Left forelimb (tissue), 1 donor: Measurements from ENCODE around the gene SFPQ.
"Not testable (repeated sequence)": the region's sequence is repeated elsewhere in the genome, so short reads cannot be mapped to it uniquely, and the experiment has no call there.

Experiments
- DNase-seq: peaks from one replicate; pipeline ENCODE4 v3.0.0-alpha.2; 2018; ENCODE audit warnings: low spot score

The SFPQ gene

DNA sequence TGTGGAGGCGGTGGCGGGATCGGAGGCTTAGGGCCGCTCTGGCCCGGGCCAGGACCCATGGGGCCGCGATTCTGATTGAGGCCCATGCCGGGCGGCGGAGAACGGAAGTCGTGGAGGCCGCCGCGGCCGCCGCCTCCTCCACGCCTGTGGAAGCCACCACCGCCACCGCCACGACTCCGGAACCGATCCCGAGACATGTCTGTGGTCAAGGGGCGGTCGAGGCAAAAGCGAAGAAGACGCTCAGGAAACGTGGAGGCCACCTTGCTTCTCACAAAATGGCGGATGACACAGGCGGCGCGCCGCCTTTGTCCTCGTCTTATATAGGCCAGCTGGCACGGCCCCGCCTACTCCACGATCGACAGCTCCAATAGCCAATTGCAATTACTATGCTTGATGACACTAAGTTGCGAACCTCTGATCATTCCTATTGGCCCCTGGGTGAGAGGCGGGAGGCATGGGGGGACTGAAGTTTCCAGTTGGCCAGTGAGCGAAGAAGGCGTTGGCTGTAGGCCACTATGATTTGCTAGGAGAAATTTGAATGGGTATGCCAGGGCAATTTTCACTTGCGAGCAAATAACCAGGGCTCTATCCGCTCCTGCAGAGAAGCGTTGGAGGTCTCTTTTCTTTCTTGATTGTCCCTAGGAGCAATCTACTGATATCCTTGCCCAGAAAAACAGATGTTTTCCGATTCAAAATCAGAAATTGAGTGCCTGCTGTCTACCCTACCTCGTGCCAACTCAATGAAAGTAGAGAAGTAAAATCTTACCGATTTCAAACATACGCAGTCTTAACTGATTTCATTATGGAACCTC, at the start of gene SFPQ:
TSS of gene SFPQ (minus strand) at position 293 of the 812 bp plus-strand sequence. CDS start at position 197, 96 bp downstream.
- DNase-seq = peak; percentile 98

DNA sequence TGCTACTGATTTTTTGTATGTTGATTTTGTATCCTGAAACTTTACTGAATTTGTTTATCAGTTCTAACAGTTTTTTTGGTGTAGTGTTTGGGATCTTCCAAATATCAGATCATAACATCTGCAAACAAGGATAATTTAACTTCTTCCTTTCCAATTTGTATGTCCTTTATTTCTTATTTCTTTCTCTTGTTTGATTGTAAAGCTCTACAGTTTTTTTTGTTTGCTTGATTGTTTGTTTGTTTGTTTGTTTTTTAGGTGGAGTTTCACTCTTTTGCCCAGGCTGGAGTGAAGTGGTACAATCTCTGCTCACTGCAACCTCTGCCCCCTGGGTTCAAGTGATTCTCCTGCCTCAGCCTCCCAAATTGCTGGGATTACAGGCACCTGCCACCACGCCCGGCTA, 43.8 kb upstream of the SFPQ start:
- not testable (repeated sequence) for DNase-seq

DNA sequence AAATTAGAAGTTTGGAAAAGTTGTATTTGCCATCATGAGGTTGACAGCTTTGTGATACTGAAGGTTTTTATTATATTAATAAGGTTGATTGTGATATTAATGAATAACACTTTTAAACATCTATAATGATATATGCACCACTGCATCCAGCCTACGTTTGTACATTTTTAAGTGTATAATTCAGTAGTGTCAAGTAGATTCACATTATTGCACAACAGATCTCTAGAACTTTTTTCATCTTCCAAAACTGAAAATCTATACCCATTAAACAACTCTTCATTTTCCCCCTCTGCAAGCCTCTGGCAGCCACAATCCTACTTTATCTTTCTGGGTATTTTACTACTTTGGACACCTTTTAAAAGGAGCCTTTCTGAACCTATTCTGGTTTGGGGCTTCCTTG, 38.3 kb upstream of the SFPQ start:
- no peak for DNase-seq

- no peak for DNase-seq
Observed at GRCh38 chr1:35229587-35230360, 36.8 kb upstream of the SFPQ start.

GRCh38 chr1:35226546-35226945, 33.6 kb upstream of the SFPQ start:
- DNase-seq = no peak

GRCh38 chr1:35223084-35223630, 30.2 kb upstream of the SFPQ start:
- DNase-seq = no peak

- DNase-seq = no peak
Observed at GRCh38 chr1:35222322-35223083, 29.6 kb upstream of the SFPQ start.

DNA sequence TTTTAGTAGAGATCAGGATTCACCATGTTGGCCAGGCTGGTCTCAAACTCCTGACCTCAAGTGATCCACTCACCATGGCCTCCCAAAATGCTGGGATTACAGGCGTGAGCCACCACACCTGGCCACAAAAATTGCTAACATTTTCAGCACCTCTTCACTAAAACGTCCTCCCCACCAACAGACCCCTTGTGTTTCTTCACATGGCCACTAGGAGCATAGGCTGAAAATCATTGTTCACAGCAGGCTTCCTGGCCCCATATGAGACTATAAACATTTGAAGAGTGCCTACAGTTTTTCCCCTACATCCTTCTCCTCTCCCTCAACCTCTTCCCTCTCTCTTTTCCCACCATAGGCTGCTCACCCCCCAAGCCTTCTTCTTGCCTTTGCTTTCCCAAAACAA, 28.0 kb upstream of the SFPQ start:
- no peak for DNase-seq

DNA sequence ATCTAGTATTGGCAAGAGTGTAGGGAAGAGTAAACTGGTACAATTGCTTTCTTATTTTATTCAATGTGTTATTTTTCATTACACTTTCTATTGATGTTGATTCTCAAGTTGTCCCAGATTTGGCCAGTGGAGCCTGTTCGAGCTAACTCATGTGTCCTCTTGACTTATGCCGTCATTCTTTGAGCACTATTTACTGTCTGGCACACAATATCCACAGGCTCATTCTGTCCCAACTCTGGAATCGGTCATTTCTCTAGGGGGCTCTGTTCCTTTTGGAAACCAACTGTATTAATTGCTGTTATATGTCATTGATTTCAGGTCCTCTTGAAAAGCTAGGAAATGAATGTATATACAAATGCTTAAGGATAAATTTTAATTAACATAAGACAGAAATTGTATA, 22.4 kb upstream of the SFPQ start:
- DNase-seq = no peak

- no peak for DNase-seq
Observed at GRCh38 chr1:35211120-35211414, 18.1 kb upstream of the SFPQ start.

GRCh38 chr1:35210321-35211119, 17.6 kb upstream of the SFPQ start:
- peak; percentile 64 for DNase-seq

DNA sequence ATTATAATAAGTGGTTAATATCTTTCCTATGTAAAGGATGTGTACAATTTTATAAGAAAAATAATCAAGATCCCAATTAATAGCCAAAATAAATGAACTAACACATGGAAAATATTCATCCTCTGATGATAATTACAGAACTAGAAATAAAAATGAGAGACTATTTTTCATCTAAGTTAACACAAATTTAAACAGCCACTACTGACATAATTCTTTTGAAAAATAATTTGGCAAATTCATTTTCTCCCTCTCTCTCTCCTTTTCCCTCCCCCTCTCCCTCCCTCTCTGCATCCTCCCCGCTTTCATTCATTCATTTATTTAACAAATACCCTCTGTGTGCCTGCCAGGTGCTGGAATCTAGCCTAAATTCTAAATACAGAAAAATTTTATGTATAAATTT, 10.3 kb upstream of the SFPQ start:
- no peak for DNase-seq

- peak; percentile 65 for DNase-seq
Observed at GRCh38 chr1:35202048-35202719, 9.2 kb upstream of the SFPQ start.

DNA sequence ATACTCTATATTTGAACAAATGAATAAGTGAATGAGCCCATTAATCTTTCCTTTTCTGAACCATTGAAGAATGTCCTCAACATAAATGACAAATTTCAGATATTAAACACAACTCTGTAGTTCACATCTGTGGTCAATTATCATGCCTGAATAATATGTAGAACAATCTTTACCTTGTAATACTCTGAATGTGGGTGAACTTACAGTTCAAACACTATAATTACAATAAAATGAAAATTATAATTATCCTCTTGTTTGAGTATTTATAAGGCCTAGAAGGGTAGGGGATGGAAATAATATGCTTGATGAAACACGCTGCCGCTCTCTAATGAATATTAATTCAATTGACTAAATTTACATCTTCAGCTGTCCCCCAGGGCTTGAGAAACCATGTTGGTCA, 8.7 kb upstream of the SFPQ start:
- DNase-seq = no peak

- peak; percentile 91 for DNase-seq
Observed at GRCh38 chr1:35192056-35192852, 691 bp downstream of the SFPQ start.

- DNase-seq = no peak
Observed at GRCh38 chr1:35191429-35192055, 1.4 kb downstream of the SFPQ start.

GRCh38 chr1:35190784-35191183, 2.2 kb downstream of the SFPQ start:
- no peak for DNase-seq

GRCh38 chr1:35188578-35189392, 4.2 kb downstream of the SFPQ start:
- no peak for DNase-seq

DNA sequence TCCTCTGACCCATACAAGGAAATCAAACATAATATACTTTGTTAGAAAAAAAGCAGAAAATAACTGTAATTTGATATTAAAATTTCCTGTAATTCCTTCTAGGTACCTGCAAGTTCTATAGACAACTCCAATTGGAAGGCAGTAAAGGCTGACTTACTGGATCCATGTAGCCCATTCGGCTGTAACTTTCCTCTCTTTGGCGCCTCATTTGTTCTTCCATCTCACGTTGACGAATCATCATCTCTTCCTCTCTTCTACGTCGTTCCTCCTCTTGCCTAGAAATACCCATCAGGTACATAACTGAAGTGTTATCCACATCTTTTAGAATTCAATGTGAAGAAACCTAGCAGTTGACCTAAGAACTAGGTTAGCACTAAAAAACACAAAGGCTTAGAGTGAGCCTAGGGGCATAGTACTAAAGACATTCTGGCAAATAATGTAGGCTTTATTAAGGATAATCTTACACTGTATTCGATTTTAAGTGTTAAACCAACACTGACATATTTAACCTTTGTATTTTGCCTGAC, 5.1 kb downstream of the SFPQ start:
- no peak for DNase-seq
